A549 treated with GW870086 at 1 μM for 4 hours (cell line): ENCODE data around the gene BPIFA1. TPM values are rescaled to one million over a fixed set of nuclear protein-coding genes. Genes with fewer than 3 reads are reported as not detected.

ENCODE experiments used
- total RNA-seq: library from RNA; stranded (reverse); fragments of 200-300 nt; extraction: Qiagen RNA extraction; gene quantifications from 5 replicates; pipeline ENCODE4 v1.2.3, GENCODE V29; 2022; ENCODE audit warnings: low read depth

Gene BPIFA1
- total RNA-seq = not detected in 5 replicates

GRCh38 chr20:33235696-33236095 is at the start of gene BPIFA1:
BPIFA1 (plus strand) TSS chr20:33235996; CDS start chr20:33237712, 1,716 bp downstream.

GRCh38 chr20:33217052-33217451 is 18.7 kb upstream of the BPIFA1 start, which contains the start of gene BPIFA3:
BPIFA3 (plus strand) TSS chr20:33217352; CDS start chr20:33217537, 185 bp downstream.

GRCh38 chr20:33282991-33283555 is 47.3 kb downstream of the BPIFA1 start, which contains the start of gene BPIFB1:
BPIFB1 (plus strand) TSS chr20:33283214; CDS start chr20:33286074, 2,860 bp downstream.

Other genes starting within 250 kb of the BPIFA1 start
- not detected in 5 replicates for gene SUN5, start 231.6 kb upstream of the BPIFA1 start, total RNA-seq
- not detected in 5 replicates for gene BPIFB2, start 228.3 kb upstream of the BPIFA1 start, total RNA-seq
- gene BPIFB6, start 204.3 kb upstream of the BPIFA1 start, total RNA-seq = not detected in 5 replicates
- not detected in 5 replicates for gene BPIFB3, start 182.1 kb upstream of the BPIFA1 start, total RNA-seq
- gene BPIFB4, start 156.4 kb upstream of the BPIFA1 start, total RNA-seq = not detected in 5 replicates
- 0.19 TPM in 1 of 5 replicates, not detected in the others for gene BPIFA2, start 67.8 kb upstream of the BPIFA1 start, total RNA-seq
- gene BPIFA3, start 18.6 kb upstream of the BPIFA1 start, total RNA-seq = not detected in 5 replicates
- 0.08 to 0.10 TPM in 2 of 5 replicates, not detected in the others for gene BPIFB1, start 47.2 kb downstream of the BPIFA1 start, total RNA-seq
- 30.5 to 34.6 TPM (median 32.3 TPM) in 5 replicates for gene CDK5RAP1, start 165.5 kb downstream of the BPIFA1 start, total RNA-seq
- 8.3 to 12.7 TPM (median 10.1 TPM) in 5 replicates for gene SNTA1, start 207.8 kb downstream of the BPIFA1 start, total RNA-seq